Loucy (cell line): ENCODE measurements around the gene ACAA1.

Source experiments
- H2AFZ ChIP-seq: fragments of 200-600 bp; sonication (generic); 2 replicates; pipeline ENCODE4 v1.6.0; 2016; ENCODE audit warnings: antibody characterized with exemption, mild to moderate bottlenecking, low read length, moderate library complexity
- H3F3A ChIP-seq: fragments of 200-600 bp; 2 replicates; pipeline ENCODE4 v1.6.0; 2016; ENCODE audit warnings: antibody characterized with exemption, low read depth, mild to moderate bottlenecking
- H3K27me3 ChIP-seq: fragments of 200-600 bp; sonication (generic); 2 replicates; pipeline ENCODE4 v1.6.1; 2014; ENCODE audit warnings: low read length, mild to moderate bottlenecking; ENCODE audit not compliant: insufficient read depth, poor library complexity, severe bottlenecking
- H3K36me3 ChIP-seq: fragments of 200-600 bp; sonication (generic); 2 replicates; pipeline ENCODE4 v1.6.1; 2016; ENCODE audit warnings: low read length; ENCODE audit not compliant: insufficient read depth
- H3K4me1 ChIP-seq: fragments of 200-600 bp; sonication (generic); 2 replicates; pipeline ENCODE4 v1.5.1; 2014; ENCODE audit warnings: low read length, mild to moderate bottlenecking; ENCODE audit not compliant: insufficient read depth, poor library complexity, severe bottlenecking
- H3K4me2 ChIP-seq: fragments of 200-600 bp; sonication (generic); 2 replicates; pipeline ENCODE4 v1.6.0; 2014; ENCODE audit warnings: antibody characterized with exemption, low read length, low read depth, mild to moderate bottlenecking; ENCODE audit not compliant: poor library complexity, severe bottlenecking
- H3K4me3 ChIP-seq: fragments of 200-600 bp; sonication (generic); 2 replicates; pipeline ENCODE4 v1.5.1; 2014; ENCODE audit warnings: low read length, mild to moderate bottlenecking, mixed read lengths; ENCODE audit not compliant: poor library complexity, severe bottlenecking
- H3K79me2 ChIP-seq: fragments of 200-600 bp; sonication (generic); 2 replicates; pipeline ENCODE4 v1.6.1; 2014; ENCODE audit warnings: low read length; ENCODE audit not compliant: insufficient read depth
- H3K9ac ChIP-seq: fragments of 200-600 bp; sonication (generic); 2 replicates; pipeline ENCODE4 v1.6.0; 2014; ENCODE audit warnings: mild to moderate bottlenecking, low read depth, low read length, moderate library complexity; ENCODE audit not compliant: poor library complexity, severe bottlenecking
- H3K9me2 ChIP-seq: fragments of 200-600 bp; sonication (generic); replicated peaks from 2 replicates; pipeline ENCODE4 v1.6.1; 2016; ENCODE audit warnings: low read depth, low read length, mixed read lengths
- H3K9me3 ChIP-seq: fragments of 200-600 bp; sonication (generic); 2 replicates; pipeline ENCODE4 v1.6.1; 2014; ENCODE audit warnings: mild to moderate bottlenecking, antibody characterized with exemption, low read length, low read depth; ENCODE audit not compliant: insufficient read depth
- H4K20me1 ChIP-seq: fragments of 200-600 bp; sonication (generic); 2 replicates; pipeline ENCODE4 v1.6.0; 2014; ENCODE audit warnings: antibody characterized with exemption, low read length, mild to moderate bottlenecking; ENCODE audit not compliant: insufficient read depth, poor library complexity, severe bottlenecking
- EZH2phosphoT487 ChIP-seq: fragments of 200-600 bp; IDR thresholded peaks from 2 replicates; pipeline ENCODE4 v1.6.1; 2018; ENCODE audit warnings: antibody characterized with exemption, mild to moderate bottlenecking, moderate library complexity, borderline replicate concordance
- TF ChIP-seq, protein P1 (sequence below): fragments of 200-600 bp; sonication (generic); conservative IDR thresholded peaks from 2 replicates; pipeline ENCODE4 v1.5.1; 2014; ENCODE audit warnings: mild to moderate bottlenecking, antibody characterized with exemption, low read length

The ACAA1 gene, protein sequence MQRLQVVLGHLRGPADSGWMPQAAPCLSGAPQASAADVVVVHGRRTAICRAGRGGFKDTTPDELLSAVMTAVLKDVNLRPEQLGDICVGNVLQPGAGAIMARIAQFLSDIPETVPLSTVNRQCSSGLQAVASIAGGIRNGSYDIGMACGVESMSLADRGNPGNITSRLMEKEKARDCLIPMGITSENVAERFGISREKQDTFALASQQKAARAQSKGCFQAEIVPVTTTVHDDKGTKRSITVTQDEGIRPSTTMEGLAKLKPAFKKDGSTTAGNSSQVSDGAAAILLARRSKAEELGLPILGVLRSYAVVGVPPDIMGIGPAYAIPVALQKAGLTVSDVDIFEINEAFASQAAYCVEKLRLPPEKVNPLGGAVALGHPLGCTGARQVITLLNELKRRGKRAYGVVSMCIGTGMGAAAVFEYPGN

DNA sequence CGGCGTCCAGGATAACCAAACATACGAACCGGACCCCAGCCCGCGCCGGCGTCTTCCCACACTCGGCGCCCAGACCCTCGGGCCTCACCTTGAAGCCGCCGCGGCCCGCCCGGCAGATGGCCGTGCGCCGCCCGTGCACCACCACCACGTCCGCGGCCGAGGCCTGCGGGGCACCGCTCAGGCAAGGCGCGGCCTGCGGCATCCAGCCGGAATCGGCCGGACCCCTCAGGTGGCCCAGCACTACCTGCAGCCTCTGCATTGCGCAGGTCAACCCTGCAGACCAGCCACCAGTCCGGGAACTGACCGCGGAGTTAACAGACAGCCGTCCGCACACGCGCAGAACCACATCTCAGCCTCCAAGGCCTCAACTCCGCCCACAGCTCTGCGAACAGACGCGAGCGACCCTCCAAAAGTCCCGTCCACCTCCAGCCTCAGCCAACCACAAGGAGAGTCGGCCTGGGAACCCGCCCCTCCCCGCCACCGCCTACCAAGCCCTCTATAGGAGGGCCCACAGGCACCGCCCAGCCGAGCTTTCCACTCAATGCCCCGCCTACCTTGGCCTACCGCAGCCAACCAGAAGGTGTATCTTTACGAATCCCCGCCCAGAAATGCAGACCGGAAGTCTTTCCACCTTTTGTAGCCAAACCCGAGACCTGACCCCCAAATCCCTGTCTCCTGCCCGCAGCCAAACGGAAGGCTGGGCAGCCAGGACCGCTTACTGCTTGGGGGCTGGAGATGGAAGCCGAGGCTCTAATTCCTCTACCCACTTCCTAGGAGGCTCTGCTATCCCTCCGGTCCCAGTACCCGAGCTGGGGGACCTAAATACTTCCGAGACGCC lies at the start of gene ACAA1:
TSS of gene ACAA1 (minus strand) at position 351 of the 838 bp plus-strand sequence. CDS start at position 259, 92 bp downstream.
- Histone ChIP-seq H3K9me3 (no peaks in the 10 kb centered on the region), H3K9ac (peak within 1 kb of the TSS; percentile 86), H2AFZ (peak within 1 kb of the TSS; percentile 86), H3K36me3 (no peaks in the 10 kb centered on the region), H3F3A (no peaks in the 10 kb centered on the region), H3K27me3 (no peaks in the 10 kb centered on the region), H3K9me2 (no peaks in the 10 kb centered on the region), H3K4me3 (peak within 1 kb of the TSS; percentile 81), H3K4me1 (peaks cover 45% of the 10 kb centered on the region), H3K4me2 (peak within 1 kb of the TSS; percentile 92), H4K20me1 (peaks cover 31% of the 10 kb centered on the region), H3K79me2 (peaks cover 67% of the 10 kb centered on the region)
- TF ChIP-seq, protein P1, sequence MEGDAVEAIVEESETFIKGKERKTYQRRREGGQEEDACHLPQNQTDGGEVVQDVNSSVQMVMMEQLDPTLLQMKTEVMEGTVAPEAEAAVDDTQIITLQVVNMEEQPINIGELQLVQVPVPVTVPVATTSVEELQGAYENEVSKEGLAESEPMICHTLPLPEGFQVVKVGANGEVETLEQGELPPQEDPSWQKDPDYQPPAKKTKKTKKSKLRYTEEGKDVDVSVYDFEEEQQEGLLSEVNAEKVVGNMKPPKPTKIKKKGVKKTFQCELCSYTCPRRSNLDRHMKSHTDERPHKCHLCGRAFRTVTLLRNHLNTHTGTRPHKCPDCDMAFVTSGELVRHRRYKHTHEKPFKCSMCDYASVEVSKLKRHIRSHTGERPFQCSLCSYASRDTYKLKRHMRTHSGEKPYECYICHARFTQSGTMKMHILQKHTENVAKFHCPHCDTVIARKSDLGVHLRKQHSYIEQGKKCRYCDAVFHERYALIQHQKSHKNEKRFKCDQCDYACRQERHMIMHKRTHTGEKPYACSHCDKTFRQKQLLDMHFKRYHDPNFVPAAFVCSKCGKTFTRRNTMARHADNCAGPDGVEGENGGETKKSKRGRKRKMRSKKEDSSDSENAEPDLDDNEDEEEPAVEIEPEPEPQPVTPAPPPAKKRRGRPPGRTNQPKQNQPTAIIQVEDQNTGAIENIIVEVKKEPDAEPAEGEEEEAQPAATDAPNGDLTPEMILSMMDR: no peak
- TF ChIP-seq EZH2phosphoT487: no peak

DNA sequence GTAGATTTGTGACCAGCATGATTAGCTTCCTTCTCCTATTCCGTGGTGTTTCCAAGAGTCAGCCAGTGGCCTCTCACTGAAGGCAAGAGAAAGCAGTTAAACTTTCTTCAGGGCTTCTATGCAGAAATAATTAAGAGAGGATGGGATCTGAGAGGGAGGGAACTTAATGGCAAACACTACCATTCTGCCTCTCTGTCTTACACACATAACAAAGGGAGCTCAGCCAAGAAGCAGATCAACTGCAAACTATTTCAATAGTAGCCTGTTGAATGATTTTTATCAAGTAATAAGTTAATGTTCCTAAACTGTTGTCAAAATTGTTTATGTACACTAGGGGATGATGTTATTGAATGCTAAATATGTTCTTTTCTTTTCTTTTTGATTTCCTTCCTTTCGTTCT lies 40.3 kb upstream of the ACAA1 start:
- H3F3A ChIP-seq: no peaks in the 10 kb centered on the region
- H3K36me3 ChIP-seq: peaks cover 16% of the 10 kb centered on the region; the same call in 1 of the 2 replicates
- no peak overlapping the region for H3K4me3 ChIP-seq
- no peaks in the 10 kb centered on the region for H3K9me3 ChIP-seq
- no peaks in the 10 kb centered on the region for H3K9me2 ChIP-seq
- no peak overlapping the region for H3K4me2 ChIP-seq
- H3K27me3 ChIP-seq: no peaks in the 10 kb centered on the region
- H2AFZ ChIP-seq: no peak overlapping the region
- H3K9ac ChIP-seq: no peak overlapping the region
- peaks cover 28% of the 10 kb centered on the region for H3K4me1 ChIP-seq
- TF ChIP-seq, protein P1: no peak
- TF ChIP-seq EZH2phosphoT487: no peak
- H3K79me2 ChIP-seq: peaks cover 99% of the 10 kb centered on the region
- H4K20me1 ChIP-seq: peaks cover 55% of the 10 kb centered on the region

DNA sequence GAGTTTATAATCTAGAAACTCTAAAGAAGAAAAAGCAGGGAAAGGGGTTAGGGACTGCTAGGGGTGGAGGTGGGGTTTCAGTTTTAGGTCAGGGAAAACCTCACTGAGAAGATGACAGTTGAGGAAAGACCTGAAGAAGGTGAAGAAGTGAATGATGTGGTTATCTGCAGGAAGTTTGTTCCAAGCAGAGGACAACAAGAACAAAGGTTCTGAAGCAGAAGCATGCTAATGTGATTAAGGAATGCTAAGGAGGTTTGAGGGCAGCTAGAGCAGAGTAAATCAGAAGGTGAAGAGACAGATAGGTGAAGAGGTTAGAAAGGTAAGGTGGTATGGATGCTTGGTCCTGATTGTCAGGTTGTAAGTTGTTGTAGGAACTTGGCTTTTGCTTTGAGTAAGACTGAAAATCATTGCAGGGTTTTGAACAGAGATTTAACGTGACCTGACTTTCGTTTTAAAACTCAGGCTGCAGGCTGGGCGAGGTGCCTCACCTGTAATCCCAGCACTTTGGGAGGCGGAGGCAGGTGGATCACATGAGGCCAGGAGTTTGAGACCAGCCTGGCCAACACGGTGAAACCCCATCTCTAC lies 37.0 kb upstream of the ACAA1 start:
- H3K79me2 ChIP-seq: peaks cover 98% of the 10 kb centered on the region
- H3K27me3 ChIP-seq: no peaks in the 10 kb centered on the region
- H3K4me2 ChIP-seq: peak overlapping the region; percentile 98
- H3K9me2 ChIP-seq: no peaks in the 10 kb centered on the region
- H3K9ac ChIP-seq: no peak overlapping the region
- no peaks in the 10 kb centered on the region for H3K9me3 ChIP-seq
- H3K36me3 ChIP-seq: peaks cover 2% of the 10 kb centered on the region; the same call in 1 of the 2 replicates
- no peak overlapping the region for H2AFZ ChIP-seq
- peaks cover 58% of the 10 kb centered on the region for H3K4me1 ChIP-seq
- H4K20me1 ChIP-seq: peaks cover 81% of the 10 kb centered on the region
- no peaks in the 10 kb centered on the region for H3F3A ChIP-seq
- peak overlapping the region; percentile 42 for H3K4me3 ChIP-seq
- TF ChIP-seq, protein P1: no peak
- no peak for TF ChIP-seq EZH2phosphoT487
